Mesenchymal stem cell (in vitro differentiated cells and primary cell): ENCODE data around the gene PADI4.
"Not testable (repeated sequence)": the region's sequence is repeated elsewhere in the genome, so short reads cannot be mapped to it uniquely, and the experiment has no call there.

ENCODE experiments used
- DNase-seq: peaks from one replicate; pipeline ENCODE4 v3.0.0-alpha.2; 2013
- H2AFZ ChIP-seq: one replicate; pipeline ENCODE4 v1.6.1; 2013; ENCODE audit warnings: low read depth, mild to moderate bottlenecking, control low read depth, inconsistent platforms, low read length, moderate library complexity
- H2AK5ac ChIP-seq: 2 replicates; pipeline ENCODE4 v1.6.1; 2013; ENCODE audit warnings: low read length, moderate library complexity, mild to moderate bottlenecking, inconsistent platforms; ENCODE audit not compliant: severe bottlenecking
- H2BK120ac ChIP-seq: one replicate; pipeline ENCODE4 v1.6.1; 2013; ENCODE audit warnings: low read depth, mild to moderate bottlenecking, inconsistent platforms, low read length, moderate library complexity
- H2BK12ac ChIP-seq, 2 experiments: one replicate each; pipeline ENCODE4 v1.6.1; 2013; ENCODE audit warnings: inconsistent platforms in 2 of 2, low read length in 2 of 2, mild to moderate bottlenecking in 2 of 2, moderate library complexity in 2 of 2, control low read depth in 1 of 2
- H2BK15ac ChIP-seq: one replicate; pipeline ENCODE4 v1.6.1; 2013; ENCODE audit warnings: mild to moderate bottlenecking, low read depth, inconsistent platforms; ENCODE audit not compliant: poor library complexity, severe bottlenecking
- H2BK5ac ChIP-seq: 2 replicates; pipeline ENCODE4 v1.6.1; 2013; ENCODE audit warnings: low read depth, mild to moderate bottlenecking, low read length, control low read depth, inconsistent platforms; ENCODE audit not compliant: poor library complexity, severe bottlenecking
- H3K14ac ChIP-seq, 2 experiments: one replicate each; pipeline ENCODE4 v1.6.1; 2013; ENCODE audit warnings: inconsistent platforms in 2 of 2, low read length in 2 of 2, control low read depth in 1 of 2, mild to moderate bottlenecking in 1 of 2, moderate library complexity in 1 of 2
- H3K18ac ChIP-seq, 2 experiments: one replicate each; pipeline ENCODE4 v1.6.1; 2013; ENCODE audit warnings: inconsistent platforms in 2 of 2, low read length in 2 of 2, control low read depth in 1 of 2, low read depth in 1 of 2, mild to moderate bottlenecking in 1 of 2
- H3K23ac ChIP-seq, 2 experiments: one replicate each; pipeline ENCODE4 v1.6.1; 2013; ENCODE audit warnings: inconsistent platforms in 2 of 2, low read length in 2 of 2, mild to moderate bottlenecking in 2 of 2, moderate library complexity in 2 of 2, control low read depth in 1 of 2
- H3K27ac ChIP-seq: 2 replicates; pipeline ENCODE4 v1.5.1; 2013; ENCODE audit warnings: mild to moderate bottlenecking, moderate library complexity, low read length, control low read depth, inconsistent platforms; ENCODE audit not compliant: poor library complexity, severe bottlenecking
- H3K27me3 ChIP-seq, 2 experiments: 2 replicates each; pipeline versions ENCODE4 v1.6.1 to v1.7.0; 2013; ENCODE audit warnings: low read length in 2 of 2, mild to moderate bottlenecking in 2 of 2, moderate library complexity in 2 of 2, control low read depth in 1 of 2, inconsistent platforms in 1 of 2; ENCODE audit not compliant: control insufficient read depth in 1 of 2, insufficient read depth in 1 of 2
- H3K36me3 ChIP-seq, 2 experiments: 2 replicates each; pipeline versions ENCODE4 v1.6.1 to v1.7.0; 2013; ENCODE audit warnings: low read length in 2 of 2, control low read depth in 1 of 2, inconsistent platforms in 1 of 2, low read depth in 1 of 2, mild to moderate bottlenecking in 1 of 2; ENCODE audit not compliant: insufficient read depth in 2 of 2, control insufficient read depth in 1 of 2
- H3K4ac ChIP-seq, 2 experiments: one replicate each; pipeline ENCODE4 v1.6.1; 2013; ENCODE audit warnings: inconsistent platforms in 2 of 2, low read length in 2 of 2, mild to moderate bottlenecking in 2 of 2, moderate library complexity in 2 of 2, control low read depth in 1 of 2, low read depth in 1 of 2
- H3K4me1 ChIP-seq: 2 replicates; pipeline ENCODE4 v1.6.1; 2013; ENCODE audit warnings: low read depth, low read length, control low read depth; ENCODE audit not compliant: control insufficient read depth, insufficient read depth
- H3K4me2 ChIP-seq: 2 replicates; pipeline ENCODE4 v1.6.1; 2013; ENCODE audit warnings: low read length, mild to moderate bottlenecking, inconsistent platforms; ENCODE audit not compliant: poor library complexity, severe bottlenecking
- H3K4me3 ChIP-seq, 2 experiments: 2 replicates each; pipeline versions ENCODE4 v1.5.1 to v1.7.0; 2013; ENCODE audit warnings: low read length in 2 of 2, mild to moderate bottlenecking in 2 of 2, control low read depth in 1 of 2, low read depth in 1 of 2; ENCODE audit not compliant: insufficient read depth in 1 of 2
- H3K79me1 ChIP-seq: replicated peaks from 2 replicates; pipeline ENCODE4 v1.6.1; 2013; ENCODE audit warnings: mild to moderate bottlenecking, control low read depth, low read length, inconsistent platforms; ENCODE audit not compliant: poor library complexity, severe bottlenecking
- H3K9ac ChIP-seq: 2 replicates; pipeline ENCODE4 v1.7.0; 2013; ENCODE audit warnings: mild to moderate bottlenecking, low read length, moderate library complexity
- H3K9me3 ChIP-seq: 2 replicates; pipeline ENCODE4 v1.7.0; 2013; ENCODE audit warnings: mild to moderate bottlenecking, low read length; ENCODE audit not compliant: control insufficient read depth
- H4K8ac ChIP-seq: one replicate; pipeline ENCODE4 v1.6.1; 2013; ENCODE audit warnings: inconsistent platforms, mild to moderate bottlenecking, low read length, moderate library complexity
- H4K91ac ChIP-seq: one replicate; pipeline ENCODE4 v1.6.1; 2013; ENCODE audit warnings: mild to moderate bottlenecking, low read length, inconsistent platforms
- WGBS: methylation state at CpG from one replicate; pipeline ENCODE4 v1.1.7; 2013; ENCODE audit warnings: mixed read lengths; 5-methylcytosine and 5-hydroxymethylcytosine counted together

PADI4 gene

GRCh38 chr1:17404820-17405219 is 96.8 kb downstream of the PADI4 start:
- H2BK5ac ChIP-seq: no peak overlapping the region
- 79% methylated on average over 6 of the region's 6 CpGs for WGBS

DNA sequence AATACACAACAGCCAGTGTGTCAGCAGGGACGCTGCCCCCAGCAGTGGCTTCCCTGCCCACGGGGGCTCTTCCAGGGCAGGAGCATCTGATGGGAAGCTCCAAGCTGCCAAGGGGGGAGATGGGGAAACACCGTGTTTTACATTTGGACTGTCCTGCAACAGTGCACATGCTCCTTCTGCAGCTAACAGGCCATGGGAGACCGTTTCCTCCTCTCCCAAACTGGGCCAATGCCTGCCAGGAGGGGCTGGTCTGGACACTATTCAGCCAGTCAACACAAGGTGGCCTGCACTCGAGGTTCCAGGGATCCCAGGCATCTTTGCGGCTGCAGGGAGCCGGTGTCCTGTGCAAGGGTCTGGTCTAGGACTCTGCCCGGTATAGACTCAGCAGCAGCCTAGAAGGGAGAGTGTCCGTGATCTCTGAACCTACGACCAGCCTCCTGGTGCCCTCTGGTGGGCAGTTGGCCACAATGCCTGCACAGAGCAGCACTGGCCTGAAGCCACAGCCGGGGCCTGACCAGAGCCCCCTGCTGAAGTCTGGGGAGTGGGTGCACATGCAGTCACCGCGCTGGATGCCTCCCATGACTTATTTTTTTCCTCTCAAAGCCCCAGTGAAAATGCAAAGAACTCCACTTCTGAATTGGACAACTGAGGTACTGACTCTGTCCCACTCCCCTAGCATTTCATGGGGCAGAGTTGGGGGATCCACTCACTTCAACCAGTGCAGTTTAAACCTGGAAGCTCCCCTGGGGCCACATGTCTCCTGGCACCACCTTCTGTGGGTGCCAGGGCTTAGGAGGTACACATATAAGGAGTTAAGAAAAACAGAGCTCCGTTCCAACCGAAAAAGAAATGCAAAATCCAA is 98.1 kb downstream of the PADI4 start:
- no peak overlapping the region for H2BK120ac ChIP-seq

More at GRCh38 chr1:17404820-17405219, 96.8 kb downstream of the PADI4 start:
- no peak overlapping the region for H2BK15ac ChIP-seq
- no peak overlapping the region for H3K14ac ChIP-seq
- H2BK120ac ChIP-seq: no peak overlapping the region
- peaks cover 0 to 6% of the 10 kb centered on the region in 2 experiments for H3K27me3 ChIP-seq
- peaks cover 34 to 36% of the 10 kb centered on the region in 2 experiments for H3K36me3 ChIP-seq
- H3K23ac ChIP-seq: no peak overlapping the region
- no peak overlapping the region for H2BK12ac ChIP-seq
- H3K18ac ChIP-seq: no peak overlapping the region
- peaks cover 16% of the 10 kb centered on the region for H3K79me1 ChIP-seq
- H3K4me3 ChIP-seq: no peak overlapping the region
- peaks cover 27% of the 10 kb centered on the region for H3K4me1 ChIP-seq
- H3K4ac ChIP-seq: peak overlapping the region in 1 of 2 experiments; percentile 28
- H2AFZ ChIP-seq: no peak overlapping the region
- peak overlapping the region; percentile 64 for H2AK5ac ChIP-seq
- no peaks in the 10 kb centered on the region for H3K9me3 ChIP-seq
- H3K9ac ChIP-seq: no peak overlapping the region
- no peak overlapping the region for H3K4me2 ChIP-seq
- no peak overlapping the region for H4K91ac ChIP-seq
- DNase-seq: no peak
- H3K27ac ChIP-seq: no peak overlapping the region
- no peak overlapping the region for H4K8ac ChIP-seq

DNA sequence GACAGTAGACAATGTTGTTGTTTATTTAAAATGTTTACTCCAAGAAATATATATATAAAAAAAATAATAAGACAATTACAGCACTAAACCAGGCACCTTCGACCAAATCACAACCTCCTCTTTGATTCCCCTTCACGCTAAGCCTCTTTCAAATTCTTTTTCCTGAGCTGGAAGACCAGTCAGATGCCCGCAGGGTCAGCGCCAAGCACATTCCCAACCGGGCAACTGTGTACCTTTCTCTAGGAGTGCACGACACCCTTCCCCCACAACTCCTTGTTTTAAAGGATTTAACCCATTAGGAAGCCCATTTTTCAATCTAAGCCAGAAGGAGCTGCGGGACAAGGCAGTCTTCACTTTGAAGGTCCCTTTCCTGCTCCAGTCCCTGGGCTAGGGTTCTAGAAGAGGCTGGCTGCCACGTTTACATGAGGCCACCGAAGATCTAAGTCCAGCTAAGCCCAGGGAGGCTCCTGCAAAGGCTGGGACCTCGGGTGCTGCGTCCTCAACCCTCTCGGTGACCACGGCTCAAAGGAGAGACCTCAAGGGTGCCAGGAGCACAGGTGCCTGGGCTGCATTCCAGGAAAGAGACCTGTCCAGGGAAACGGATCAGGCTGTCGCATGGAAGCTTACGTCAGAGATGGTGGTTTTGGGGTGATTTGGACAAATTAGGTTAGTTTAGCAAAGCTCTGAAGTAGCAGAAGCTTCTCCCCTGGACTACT is 98.9 kb downstream of the PADI4 start:
- not testable (repeated sequence) for H3K14ac ChIP-seq, H3K4ac ChIP-seq, DNase-seq, H3K27ac ChIP-seq, H2AFZ ChIP-seq, H2AK5ac ChIP-seq, H3K27me3 ChIP-seq, H3K4me3 ChIP-seq, H3K9ac ChIP-seq, H3K18ac ChIP-seq, H3K23ac ChIP-seq, H2BK5ac ChIP-seq, H2BK120ac ChIP-seq, H2BK12ac ChIP-seq, H3K4me2 ChIP-seq, H3K9me3 ChIP-seq, H2BK15ac ChIP-seq, H4K91ac ChIP-seq
- 92% methylated on average over 16 of the region's 16 CpGs for WGBS
- peaks cover 25% of the 10 kb centered on the region for H3K4me1 ChIP-seq
- peak overlapping the region; percentile 47 for H4K8ac ChIP-seq
- peaks cover 52 to 55% of the 10 kb centered on the region in 2 experiments for H3K36me3 ChIP-seq
- H3K79me1 ChIP-seq: peaks cover 32% of the 10 kb centered on the region

More for the DNA sequence above, 98.1 kb downstream of the PADI4 start:
- H4K8ac ChIP-seq: peak overlapping the region; percentile 19
- H3K4me3 ChIP-seq: no peak overlapping the region
- H2BK15ac ChIP-seq: no peak overlapping the region
- no peak overlapping the region for H2BK12ac ChIP-seq
- H3K9ac ChIP-seq: no peak overlapping the region
- WGBS: 65% methylated on average over 13 of the region's 15 CpGs
- no peak overlapping the region for H3K4me2 ChIP-seq
- H3K36me3 ChIP-seq: peaks cover 47 to 48% of the 10 kb centered on the region in 2 experiments
- no peak overlapping the region for H3K23ac ChIP-seq
- peaks cover 26% of the 10 kb centered on the region for H3K79me1 ChIP-seq
- H3K4me1 ChIP-seq: peaks cover 27% of the 10 kb centered on the region
- peak; percentile 59 for DNase-seq
- no peak overlapping the region for H4K91ac ChIP-seq
- H2AK5ac ChIP-seq: no peak overlapping the region
- no peak overlapping the region for H2BK5ac ChIP-seq
- H3K9me3 ChIP-seq: no peaks in the 10 kb centered on the region
- H3K18ac ChIP-seq: no peak overlapping the region
- H3K27ac ChIP-seq: no peak overlapping the region
- no peak overlapping the region for H2AFZ ChIP-seq
- H3K14ac ChIP-seq: no peak overlapping the region
- H3K27me3 ChIP-seq: peaks cover 0 to 6% of the 10 kb centered on the region in 2 experiments
- H3K4ac ChIP-seq: no peak overlapping the region
